HG03520 (cell line): ENCODE data around the gene FBXW11.
"Not testable (repeated sequence)": the region's sequence is repeated elsewhere in the genome, so short reads cannot be mapped to it uniquely, and the experiment has no call there.

ENCODE experiments used
- ATAC-seq: cut with Tn5 transposase; IDR thresholded peaks from one replicate; pipeline ENCODE4 v1.9.1; 2021; ENCODE audit warnings: mild to moderate bottlenecking, moderate library complexity; ENCODE audit not compliant: unreplicated experiment

The FBXW11 gene

GRCh38 chr5:171915700-171916099 is 90.7 kb downstream of the FBXW11 start:
- not testable (repeated sequence) for ATAC-seq

- ATAC-seq, result no peak
These were observed 91.6 kb downstream of the FBXW11 start for GRCh38 chr5:171914726-171915338.

- no peak for ATAC-seq
These were observed 92.5 kb downstream of the FBXW11 start for GRCh38 chr5:171913987-171914273.

DNA sequence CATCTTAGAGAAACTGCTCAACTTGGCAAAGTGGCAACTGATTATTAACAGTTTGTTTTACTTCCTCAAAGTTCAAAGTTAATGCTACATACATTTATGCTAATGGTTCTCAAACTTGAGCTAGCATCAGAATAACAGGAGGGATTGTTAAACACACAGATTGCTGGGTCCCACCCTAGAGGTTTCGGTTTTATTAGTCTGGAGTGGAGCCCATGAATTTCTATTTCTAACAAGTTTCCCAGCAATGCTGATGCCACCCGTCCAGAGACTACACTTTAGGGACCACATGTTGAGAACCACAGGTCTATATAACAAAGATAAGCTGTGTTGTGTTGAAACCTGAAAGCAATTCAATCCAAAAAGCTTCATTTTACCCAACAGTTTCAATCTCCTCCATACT is 95.3 kb downstream of the FBXW11 start:
- no peak for ATAC-seq

DNA sequence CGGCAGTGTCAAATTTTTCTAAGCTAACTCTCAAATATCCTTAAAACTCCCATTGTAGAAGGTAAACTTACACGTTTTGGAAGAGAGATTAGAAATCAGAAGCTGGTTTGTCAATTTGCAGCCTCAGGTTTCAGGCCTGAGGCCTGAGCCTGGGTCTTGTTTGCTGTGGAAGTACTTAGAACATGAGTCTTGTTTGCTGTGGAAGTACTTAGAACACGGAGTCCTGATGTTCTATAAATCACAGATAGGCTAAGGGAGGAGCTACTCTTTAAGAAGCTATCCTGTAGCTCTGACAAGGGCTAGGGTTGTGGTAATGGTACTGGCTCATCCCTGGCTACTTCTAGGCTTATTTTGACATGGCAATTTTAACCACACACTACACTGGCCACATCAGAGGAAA is 97.8 kb downstream of the FBXW11 start:
- ATAC-seq, result no peak

- ATAC-seq, result peak; percentile 66
These were observed 98.6 kb downstream of the FBXW11 start for GRCh38 chr5:171907725-171908343.

GRCh38 chr5:171906703-171907590 is 99.5 kb downstream of the FBXW11 start:
- no peak for ATAC-seq

GRCh38 chr5:171906066-171906570 is 100.3 kb downstream of the FBXW11 start:
- ATAC-seq, result no peak

DNA sequence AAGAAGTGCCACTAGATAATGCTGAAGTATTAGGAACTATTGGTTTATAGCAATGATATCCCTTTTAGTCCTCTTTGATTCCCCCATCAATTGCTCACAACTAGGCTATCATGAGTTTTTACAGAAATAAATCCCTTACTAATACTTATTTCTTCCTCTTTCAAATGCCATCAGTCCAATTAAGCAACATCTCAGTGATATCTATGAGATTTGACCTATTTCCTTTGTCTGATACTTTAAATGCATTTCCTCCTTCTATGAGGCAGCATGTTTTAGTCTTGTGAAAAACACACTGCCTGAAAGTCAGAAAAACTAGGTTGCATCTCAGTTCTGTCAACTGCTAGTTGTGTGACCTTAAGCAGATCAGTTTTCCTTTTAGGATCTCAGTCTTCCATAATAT is 101.6 kb downstream of the FBXW11 start:
- no peak for ATAC-seq

- ATAC-seq, result no peak
These were observed 104.7 kb downstream of the FBXW11 start for GRCh38 chr5:171901764-171902163.

DNA sequence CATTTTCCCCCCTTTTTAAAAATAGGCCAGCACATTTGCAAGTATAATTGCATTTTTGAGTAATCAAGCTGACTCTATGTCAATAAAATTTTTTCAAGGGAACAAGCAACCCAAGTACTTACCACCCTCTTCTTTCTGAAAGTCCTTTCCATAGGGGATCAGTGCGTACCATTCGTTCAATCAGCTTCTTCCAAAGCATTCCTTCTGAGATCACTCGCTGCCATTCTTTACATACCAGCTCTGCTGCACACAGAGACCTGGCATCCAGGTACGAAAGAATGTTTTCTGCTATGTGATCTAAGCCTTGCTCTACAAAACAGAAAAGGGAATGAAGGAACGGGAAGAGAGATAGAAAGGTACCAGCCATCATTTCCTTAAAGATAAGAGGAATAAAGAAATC is 106.6 kb downstream of the FBXW11 start:
- ATAC-seq, result no peak

- ATAC-seq, result no peak
These were observed 107.6 kb downstream of the FBXW11 start for GRCh38 chr5:171898879-171899278.

GRCh38 chr5:171898386-171898785 is 108.1 kb downstream of the FBXW11 start:
- no peak for ATAC-seq

- no peak for ATAC-seq
These were observed 109.2 kb downstream of the FBXW11 start for GRCh38 chr5:171897231-171897630.

DNA sequence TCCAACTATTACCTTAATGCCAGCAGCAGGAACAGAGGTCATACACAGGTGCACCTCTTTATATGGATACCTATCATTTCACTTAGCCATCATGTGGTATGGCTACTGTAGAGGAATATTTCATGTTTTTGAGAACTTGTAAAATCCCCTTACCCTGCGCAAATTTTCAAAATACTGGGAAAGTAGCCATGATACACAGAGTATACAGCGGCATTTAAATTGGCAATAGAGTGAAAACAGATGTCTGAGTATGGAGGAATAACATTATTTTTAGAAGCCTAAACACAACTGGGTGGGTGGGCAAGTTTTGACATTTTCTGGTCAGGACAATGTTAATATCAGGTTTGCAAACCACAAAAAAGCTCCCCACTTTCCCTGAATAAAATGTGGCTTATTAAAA is 111.4 kb downstream of the FBXW11 start:
- no peak for ATAC-seq

- ATAC-seq, result no peak
These were observed 113.0 kb downstream of the FBXW11 start for GRCh38 chr5:171893290-171893886.

DNA sequence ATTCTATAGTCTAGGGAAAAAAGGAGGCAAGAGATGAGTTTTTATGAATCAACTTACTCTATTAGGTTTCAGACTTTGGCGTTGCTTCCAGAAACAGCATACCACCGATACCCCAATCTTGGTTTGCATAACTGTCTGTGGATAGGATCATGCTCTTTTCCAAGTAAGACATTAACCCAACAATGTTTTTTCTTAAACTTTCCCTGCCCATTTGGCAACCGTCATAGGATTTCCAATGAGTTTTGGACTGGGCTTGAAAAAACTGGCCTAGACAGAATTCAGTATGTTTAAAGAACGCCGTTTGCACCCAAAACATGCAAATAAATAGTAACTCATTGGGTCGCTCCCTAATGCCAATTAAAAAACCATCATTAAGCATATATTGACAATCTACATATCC is 114.8 kb downstream of the FBXW11 start:
- no peak for ATAC-seq

GRCh38 chr5:171891150-171891549 is 115.3 kb downstream of the FBXW11 start:
- no peak for ATAC-seq

- no peak for ATAC-seq
These were observed 118.4 kb downstream of the FBXW11 start for GRCh38 chr5:171888051-171888481.

DNA sequence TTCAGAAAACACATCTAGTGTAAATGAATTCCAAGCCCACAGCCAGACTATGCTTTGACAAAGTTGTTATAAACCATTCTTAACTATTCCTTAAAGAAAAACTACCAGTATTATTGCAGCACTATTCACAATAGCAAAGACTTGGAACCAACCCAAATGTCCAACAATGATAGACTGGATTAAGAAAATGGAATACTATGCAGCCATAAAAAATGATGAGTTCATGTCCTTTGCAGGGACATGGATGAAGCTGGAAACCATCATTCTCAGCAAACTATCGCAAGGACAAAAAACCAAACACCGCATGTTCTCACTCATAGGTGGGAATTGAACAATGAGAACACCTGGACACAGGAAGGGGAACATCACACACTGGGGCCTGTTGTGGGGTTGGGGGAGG is 120.4 kb downstream of the FBXW11 start:
- ATAC-seq, result not testable (repeated sequence)

- ATAC-seq, result no peak
These were observed 124.3 kb downstream of the FBXW11 start for GRCh38 chr5:171882118-171882517.
